Measurements from ENCODE around the gene CLDN34. TPM values are rescaled to one million over a fixed set of nuclear protein-coding genes. Genes with fewer than 3 reads are reported as not detected.

Gene CLDN34
- total and polyA plus RNA-seq, 2 of the 13 experiments (the other 11 are each of a cell fraction or from before 2014, with no cell fraction given), result not detected

GRCh38 chrX:10008483-10009056 is 41.4 kb downstream of the CLDN34 start (continued):
- TF ChIP-seq DBP (CRISPR knock-in tag; IDR thresholded peaks at IDR 0.05; ENCODE audit: not compliant biosample characterization), result no peak
- TF ChIP-seq ZBTB4 (CRISPR knock-in tag; IDR thresholded peaks at IDR 0.05; ENCODE audit: borderline replicate concordance), result no peak
- TF ChIP-seq SMAD9 (CRISPR knock-in tag; IDR thresholded peaks at IDR 0.05), result no peak
- TF ChIP-seq PHB2 (IDR thresholded peaks at IDR 0.05; ENCODE audit: partially characterized antibody), result no peak
- no peak for TF ChIP-seq MBNL3 (CRISPR knock-in tag; conservative IDR thresholded peaks at IDR 0.05)
- no peak for TF ChIP-seq FOXM1 (CRISPR knock-in tag; IDR thresholded peaks at IDR 0.05)
- TF ChIP-seq SIN3B (IDR thresholded peaks at IDR 0.05; ENCODE audit: low read length), result no peak
- no peak for TF ChIP-seq ZFP37 (CRISPR knock-in tag; IDR thresholded peaks at IDR 0.05; ENCODE audit: borderline replicate concordance)

DNA sequence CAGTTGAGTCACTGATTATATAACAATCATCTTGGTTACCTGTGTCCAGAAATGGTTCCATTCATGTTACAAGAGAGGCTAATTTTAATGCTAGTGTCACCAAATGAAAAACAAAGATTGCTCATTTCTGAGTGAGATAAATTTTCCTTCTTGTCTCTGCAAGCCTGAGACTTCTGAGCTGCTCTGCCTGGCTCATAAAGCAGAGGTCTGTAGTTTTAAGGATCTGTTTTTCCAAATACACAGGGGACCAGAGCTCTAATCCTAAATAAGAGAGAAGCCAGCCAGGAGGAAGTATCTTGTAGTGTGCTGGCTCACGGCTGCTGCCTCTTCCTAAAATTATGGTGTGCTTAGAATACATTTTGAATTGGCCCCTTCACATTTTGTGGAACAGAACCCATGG is 42.6 kb downstream of the CLDN34 start:
- Histone ChIP-seq H3K9ac (ENCODE audit: insufficient read depth, low read depth, low read length) (no peak overlapping the region), H4K20me1 (ENCODE audit: insufficient read depth, low read length) (no peaks in the 10 kb centered on the region), H3K79me2 (ENCODE audit: insufficient read depth, low read length) (no peaks in the 10 kb centered on the region), H3K4me3 (replicated peaks in 1 of 3; ENCODE audit: insufficient read depth in 1 of 3, low read depth in 2 of 3, low read length in 3 of 3) (no peak overlapping the region), H3K9me3 (ENCODE audit: low read length) (no peaks in the 10 kb centered on the region), H3K4me1 (ENCODE audit: insufficient read depth, low read length) (peaks cover 66% of the 10 kb centered on the region), H3K27ac (ENCODE audit: extremely low read length, insufficient read depth, low read length) (no peak overlapping the region), H3K27me3 (ENCODE audit: control insufficient read depth in 1 of 2, insufficient read depth in 2 of 2, low read length in 2 of 2) (no peaks in the 10 kb centered on the region), H3K4me2 (ENCODE audit: low read depth, low read length) (no peak overlapping the region), H2AFZ (ENCODE audit: low read length) (no peak overlapping the region), H3K36me3 (replicated peaks in 1 of 2; ENCODE audit: control insufficient read depth in 1 of 2, insufficient read depth in 2 of 2, low read length in 2 of 2) (no peaks in the 10 kb centered on the region)
- ChIA-PET POLR2A (no interaction called here), CTCF (ENCODE audit: low intra/inter-chr PET ratio, low total read pairs) (interaction anchor here (3.2 kb wide), 1 partner anchor 110 kb away, joined by 10 read pairs; no protein-coding TSS in a partner anchor)
- in situ Hi-C loops (cut with HindIII; ENCODE audit: extremely low pct_ligation_motif_present, low pct_unique_long_range_greater_than_20kb) (no loop called here), intact Hi-C loops (cut with micrococcal nuclease; ENCODE audit: unreplicated experiment) (no loop called here)
- 88% methylated on average over 1 of the region's 1 CpG for WGBS (ENCODE audit: low lambda C conversion rate)
- DNase-seq (ENCODE audit: low spot score) (no peak), FAIRE-seq (no peak), ATAC-seq (no peak)
- TF ChIP-seq POLR2A (IDR thresholded peaks at IDR 0.05; ENCODE audit: insufficient read depth in 1 of 2, low read depth in 2 of 2, low read length in 2 of 2) (no peak), ZNF713 (CRISPR knock-in tag; IDR thresholded peaks at IDR 0.05) (no peak)
- no TSS peak for BruUV-seq (replicated peaks)
